IPS-NIHi7 (cell line): ENCODE data around the gene MTFR2.

Source experiments
- DNase-seq: peaks from one replicate; pipeline ENCODE4 v3.0.0; 2012; ENCODE audit warnings: mixed read lengths; ENCODE audit errors: extremely low spot score

The MTFR2 gene

GRCh38 chr6:136249811-136250685 lies at the start of gene MTFR2:
Gene MTFR2, minus strand, starts transcription at chr6:136250311. Its CDS starts 1,212 bp downstream, at chr6:136249099.
- peak; percentile 98 for DNase-seq

- no peak for DNase-seq
Measured at GRCh38 chr6:136294621-136295020, 44.5 kb upstream of the MTFR2 start.

GRCh38 chr6:136290410-136291010 lies 40.4 kb upstream of the MTFR2 start:
- DNase-seq = peak; percentile 26

- peak; percentile 96 for DNase-seq
Measured at GRCh38 chr6:136289579-136290409, 39.7 kb upstream of the MTFR2 start, which contains the start of gene BCLAF1. Gene BCLAF1, minus strand, starts transcription at chr6:136289846. Its CDS starts 9,980 bp downstream, at chr6:136279866.

GRCh38 chr6:136289327-136289578 lies 39.1 kb upstream of the MTFR2 start:
- peak; percentile 80 for DNase-seq

- DNase-seq = peak; percentile 57
Measured at GRCh38 chr6:136288566-136289326, 38.6 kb upstream of the MTFR2 start.

- no peak for DNase-seq
Measured at GRCh38 chr6:136284909-136285308, 34.8 kb upstream of the MTFR2 start.

- no peak for DNase-seq
Measured at GRCh38 chr6:136282906-136283305, 32.8 kb upstream of the MTFR2 start.

- DNase-seq = no peak
Measured at GRCh38 chr6:136280032-136280609, 30.0 kb upstream of the MTFR2 start.

- no peak for DNase-seq
Measured at GRCh38 chr6:136274062-136274461, 24.0 kb upstream of the MTFR2 start.

- DNase-seq = no peak
Measured at GRCh38 chr6:136265101-136265500, 15.0 kb upstream of the MTFR2 start.

- no peak for DNase-seq
Measured at GRCh38 chr6:136262940-136263339, 12.8 kb upstream of the MTFR2 start.

GRCh38 chr6:136254851-136255466 lies 4.8 kb upstream of the MTFR2 start:
- DNase-seq = no peak

GRCh38 chr6:136253734-136254133 lies 3.6 kb upstream of the MTFR2 start:
- DNase-seq = no peak

- no peak for DNase-seq
Measured at GRCh38 chr6:136252441-136252840, 2.3 kb upstream of the MTFR2 start.

- no peak for DNase-seq
Measured at GRCh38 chr6:136251394-136251793, 1.3 kb upstream of the MTFR2 start.

- no peak for DNase-seq
Measured at GRCh38 chr6:136250686-136251008, 536 bp upstream of the MTFR2 start.

- DNase-seq = no peak
Measured at GRCh38 chr6:136249336-136249735, 775 bp downstream of the MTFR2 start.

- DNase-seq = no peak
Measured at GRCh38 chr6:136244061-136244616, 6.0 kb downstream of the MTFR2 start.

- DNase-seq = no peak
Measured at GRCh38 chr6:136236466-136237293, 13.4 kb downstream of the MTFR2 start.
